ENCODE data around the gene RASSF4.

Gene RASSF4

DNA sequence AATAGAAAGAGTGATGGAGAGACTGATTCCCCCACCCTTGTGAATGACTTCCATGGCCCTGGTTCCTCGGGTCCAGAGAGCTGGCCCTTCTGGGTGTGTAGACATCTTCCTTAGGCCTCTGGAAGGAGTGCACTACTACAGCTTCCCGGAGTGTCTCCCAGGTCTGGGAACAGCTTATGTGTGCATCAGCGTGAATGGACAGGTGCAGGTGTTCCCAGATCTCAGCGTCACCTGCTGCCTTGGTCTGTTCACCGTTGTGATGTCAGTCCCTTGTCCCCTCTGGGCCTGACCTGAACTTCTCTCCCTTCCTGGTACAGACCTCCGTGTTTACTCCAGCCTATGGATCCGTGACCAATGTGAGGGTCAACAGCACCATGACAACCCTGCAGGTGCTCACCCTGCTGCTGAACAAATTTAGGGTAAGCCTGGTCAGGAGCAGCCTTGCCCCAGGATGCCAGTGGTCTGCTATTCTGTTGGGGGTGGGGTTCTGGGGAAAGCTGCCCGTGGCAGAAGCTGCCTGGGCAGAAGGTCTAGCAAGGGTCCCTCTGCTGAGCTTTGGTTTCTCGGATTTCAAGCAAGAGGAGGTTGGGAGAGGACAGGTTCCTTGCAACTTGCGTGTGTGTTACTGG lies 29.5 kb downstream of the RASSF4 start:
- H3K4me3 ChIP-seq (ENCODE audit: low read depth, low read length), result no peak overlapping the region
- DNase-seq (ENCODE audit: low read depth), result no peak
- TF ChIP-seq, protein P1, sequence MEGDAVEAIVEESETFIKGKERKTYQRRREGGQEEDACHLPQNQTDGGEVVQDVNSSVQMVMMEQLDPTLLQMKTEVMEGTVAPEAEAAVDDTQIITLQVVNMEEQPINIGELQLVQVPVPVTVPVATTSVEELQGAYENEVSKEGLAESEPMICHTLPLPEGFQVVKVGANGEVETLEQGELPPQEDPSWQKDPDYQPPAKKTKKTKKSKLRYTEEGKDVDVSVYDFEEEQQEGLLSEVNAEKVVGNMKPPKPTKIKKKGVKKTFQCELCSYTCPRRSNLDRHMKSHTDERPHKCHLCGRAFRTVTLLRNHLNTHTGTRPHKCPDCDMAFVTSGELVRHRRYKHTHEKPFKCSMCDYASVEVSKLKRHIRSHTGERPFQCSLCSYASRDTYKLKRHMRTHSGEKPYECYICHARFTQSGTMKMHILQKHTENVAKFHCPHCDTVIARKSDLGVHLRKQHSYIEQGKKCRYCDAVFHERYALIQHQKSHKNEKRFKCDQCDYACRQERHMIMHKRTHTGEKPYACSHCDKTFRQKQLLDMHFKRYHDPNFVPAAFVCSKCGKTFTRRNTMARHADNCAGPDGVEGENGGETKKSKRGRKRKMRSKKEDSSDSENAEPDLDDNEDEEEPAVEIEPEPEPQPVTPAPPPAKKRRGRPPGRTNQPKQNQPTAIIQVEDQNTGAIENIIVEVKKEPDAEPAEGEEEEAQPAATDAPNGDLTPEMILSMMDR (IDR thresholded peaks at IDR 0.05; ENCODE audit: low read depth, low read length, missing control alignments), result no peak
- in situ Hi-C loops (cut with HindIII; ENCODE audit: low sequenced_read_pairs), result no loop called here

GRCh38 chr10:44989597-44990301 lies 30.1 kb downstream of the RASSF4 start:
- no peak overlapping the region for H3K4me3 ChIP-seq (ENCODE audit: low read depth, low read length)
- in situ Hi-C loops (cut with HindIII; ENCODE audit: low sequenced_read_pairs), result no loop called here
- no peak for DNase-seq (ENCODE audit: low read depth)

DNA sequence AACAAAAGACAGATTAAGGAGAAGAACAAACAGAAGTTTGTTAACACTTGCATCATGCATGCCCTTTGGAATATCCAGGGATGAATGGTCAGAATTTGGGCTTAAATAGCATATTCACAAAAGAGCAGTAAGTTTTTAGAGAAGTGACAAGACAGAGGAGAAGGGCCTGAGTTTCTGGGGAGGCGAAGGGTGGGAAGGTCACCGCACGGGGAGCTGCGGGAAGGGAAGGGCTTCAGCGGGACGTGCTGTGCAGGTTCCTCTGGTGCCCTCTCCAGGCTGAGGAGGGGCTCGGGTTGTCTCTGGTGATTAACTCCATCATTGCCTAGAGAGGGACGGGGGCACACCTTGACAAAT lies 30.7 kb downstream of the RASSF4 start:
- no peak overlapping the region for H3K4me3 ChIP-seq (ENCODE audit: low read depth, low read length)
- in situ Hi-C loops (cut with HindIII; ENCODE audit: low sequenced_read_pairs), result no loop called here
- DNase-seq (ENCODE audit: low read depth), result no peak
- TF ChIP-seq, protein P1 (IDR thresholded peaks at IDR 0.05; ENCODE audit: low read depth, low read length, missing control alignments), result peak; percentile 41

More at GRCh38 chr10:44989597-44990301, 30.1 kb downstream of the RASSF4 start:
- TF ChIP-seq, protein P1 (IDR thresholded peaks at IDR 0.05; ENCODE audit: low read depth, low read length, missing control alignments), result no peak

DNA sequence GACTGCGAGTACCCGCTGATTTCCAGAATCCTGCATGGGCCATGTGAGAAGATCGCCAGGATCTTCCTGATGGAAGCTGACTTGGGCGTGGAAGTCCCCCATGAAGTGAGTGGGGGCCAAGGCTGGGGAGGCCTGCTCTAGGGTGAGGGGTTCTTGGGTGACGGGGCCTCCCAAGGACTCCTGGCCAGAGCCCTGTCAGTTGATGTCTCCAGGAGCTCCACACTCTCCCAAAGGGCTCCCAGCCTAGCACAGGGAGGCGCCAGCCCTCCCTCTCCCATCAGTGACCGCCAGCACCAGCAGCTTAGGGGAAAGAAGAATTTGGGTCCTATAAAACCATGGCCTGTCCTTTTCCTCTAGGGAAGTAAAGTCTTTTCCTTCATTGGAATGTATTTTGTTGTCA lies 31.4 kb downstream of the RASSF4 start:
- no peak for DNase-seq (ENCODE audit: low read depth)
- TF ChIP-seq, protein P1 (IDR thresholded peaks at IDR 0.05; ENCODE audit: low read depth, low read length, missing control alignments), result no peak
- in situ Hi-C loops (cut with HindIII; ENCODE audit: low sequenced_read_pairs), result no loop called here
- no peak overlapping the region for H3K4me3 ChIP-seq (ENCODE audit: low read depth, low read length)

DNA sequence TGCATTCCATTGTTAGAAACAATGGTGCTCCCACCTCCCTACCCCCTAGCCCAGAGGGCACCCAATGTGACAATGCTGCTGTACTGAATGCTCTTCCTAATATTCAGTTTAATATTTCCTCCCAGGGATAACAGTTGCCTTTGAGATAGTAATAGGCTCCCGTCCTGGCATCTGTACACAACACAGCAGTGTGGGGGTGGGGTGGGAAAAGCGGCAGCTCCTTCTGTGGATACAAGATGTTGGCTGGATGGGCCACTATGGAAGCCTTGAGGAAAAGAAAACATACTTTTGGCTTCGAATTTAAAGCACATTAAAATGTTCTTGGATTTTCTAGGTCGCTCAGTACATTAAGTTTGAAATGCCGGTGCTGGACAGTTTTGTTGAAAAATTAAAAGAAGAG lies 32.0 kb downstream of the RASSF4 start:
- H3K4me3 ChIP-seq (ENCODE audit: low read depth, low read length), result no peak overlapping the region
- no peak for DNase-seq (ENCODE audit: low read depth)
- in situ Hi-C loops (cut with HindIII; ENCODE audit: low sequenced_read_pairs), result no loop called here
- TF ChIP-seq, protein P1 (IDR thresholded peaks at IDR 0.05; ENCODE audit: low read depth, low read length, missing control alignments), result no peak

DNA sequence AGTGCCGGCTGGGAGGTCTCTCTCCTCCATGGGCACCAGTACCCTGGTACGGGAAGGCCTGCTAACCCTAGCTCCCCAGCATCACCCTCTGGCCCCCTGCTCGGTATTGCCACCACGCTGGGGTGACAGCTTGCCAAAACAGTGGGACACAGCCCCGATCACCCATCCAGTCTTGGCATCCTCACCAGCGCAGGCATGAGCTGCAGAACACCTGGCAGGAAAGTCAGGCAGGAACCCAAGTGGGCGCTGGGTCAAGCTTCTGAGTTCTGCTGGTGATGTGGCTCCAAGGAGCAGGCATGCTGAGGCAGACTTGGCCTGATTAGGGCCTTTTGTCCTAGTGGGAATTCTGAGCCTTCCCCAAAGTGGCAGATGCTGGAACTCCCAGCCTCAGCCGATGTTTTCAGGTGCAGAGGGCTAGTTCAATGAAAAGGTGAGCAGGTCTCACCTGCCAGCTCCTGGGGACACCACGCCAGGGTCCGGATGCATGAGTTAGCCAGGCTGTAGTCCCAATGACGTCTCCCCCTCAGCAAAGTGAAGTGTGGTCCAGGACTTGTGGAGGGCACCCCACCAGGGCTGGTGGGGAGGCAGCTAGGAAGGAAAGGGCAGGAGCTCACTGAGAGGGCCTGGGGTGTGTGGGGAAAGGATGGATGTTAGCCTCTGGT lies 32.6 kb downstream of the RASSF4 start:
- TF ChIP-seq, protein P1 (IDR thresholded peaks at IDR 0.05; ENCODE audit: low read depth, low read length, missing control alignments), result no peak
- in situ Hi-C loops (cut with HindIII; ENCODE audit: low sequenced_read_pairs), result no loop called here
- no peak overlapping the region for H3K4me3 ChIP-seq (ENCODE audit: low read depth, low read length)
- no peak for DNase-seq (ENCODE audit: low read depth)
